ENCODE data around the gene TMPRSS9.
"Not testable (repeated sequence)": the region's sequence is repeated elsewhere in the genome, so short reads cannot be mapped to it uniquely, and the experiment has no call there.

Gene TMPRSS9

DNA sequence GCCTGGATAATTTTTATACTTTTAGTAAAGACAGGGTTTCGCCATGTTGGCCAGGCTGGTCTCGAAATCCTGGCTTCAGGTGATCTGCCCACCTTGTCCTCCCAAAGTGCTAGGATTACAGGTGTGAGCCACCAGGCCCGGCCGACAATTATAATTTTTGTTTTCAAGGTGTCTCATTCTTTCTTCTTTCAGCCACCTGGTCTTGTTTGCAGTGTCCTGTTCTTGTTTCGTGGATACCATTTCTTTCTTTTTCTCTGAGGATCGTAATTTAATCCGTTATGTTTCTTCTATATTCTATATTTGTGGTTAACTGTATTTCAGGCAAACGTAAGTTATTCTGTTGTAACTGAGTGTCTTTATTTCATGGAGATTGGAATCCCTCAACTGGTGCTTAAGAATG is 51.6 kb downstream of the TMPRSS9 start:
- H3K9me3 ChIP-seq (ENCODE audit: control insufficient read depth, low read depth, low read length), result no peaks in the 10 kb centered on the region
- no peak overlapping the region for H3K9ac ChIP-seq (ENCODE audit: low read length)
- H3K4me1 ChIP-seq (ENCODE audit: control insufficient read depth, low read depth, low read length), result no peaks in the 10 kb centered on the region
- no peaks in the 10 kb centered on the region for H3K36me3 ChIP-seq (ENCODE audit: control insufficient read depth, low read depth, low read length)
- H3K27ac ChIP-seq (ENCODE audit: low read length), result no peak overlapping the region
- H3K4me3 ChIP-seq (ENCODE audit: low read length), result no peak overlapping the region
- no peaks in the 10 kb centered on the region for H3K27me3 ChIP-seq (ENCODE audit: control insufficient read depth, insufficient read depth, low read length)

DNA sequence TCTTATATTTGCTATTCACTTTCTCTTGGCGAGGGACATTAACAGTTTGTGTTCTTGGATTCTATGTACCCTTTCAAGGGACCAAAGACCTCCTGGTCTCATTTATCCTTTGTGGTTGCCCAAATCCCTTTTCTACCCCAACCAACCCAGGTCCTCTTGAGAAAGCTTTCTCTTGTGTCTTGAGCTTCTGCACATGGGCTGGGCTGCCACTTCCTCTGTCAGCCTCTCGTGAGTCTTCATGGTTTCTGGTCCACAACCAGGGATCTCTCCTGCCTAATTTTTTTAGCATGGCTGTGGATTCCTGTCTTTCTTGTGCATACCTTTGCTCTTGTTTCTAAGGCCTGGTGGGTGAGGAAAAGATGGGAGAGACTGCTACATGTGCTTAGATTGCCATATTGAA is 52.4 kb downstream of the TMPRSS9 start:
- Histone ChIP-seq H3K9me3 (ENCODE audit: control insufficient read depth, low read depth, low read length) (no peaks in the 10 kb centered on the region), H3K4me3 (ENCODE audit: low read length) (no peak overlapping the region), H3K27ac (ENCODE audit: low read length) (no peak overlapping the region), H3K36me3 (ENCODE audit: control insufficient read depth, low read depth, low read length) (no peaks in the 10 kb centered on the region), H3K9ac (ENCODE audit: low read length) (no peak overlapping the region), H3K4me1 (ENCODE audit: control insufficient read depth, low read depth, low read length) (no peaks in the 10 kb centered on the region), H3K27me3 (ENCODE audit: control insufficient read depth, insufficient read depth, low read length) (no peaks in the 10 kb centered on the region)

DNA sequence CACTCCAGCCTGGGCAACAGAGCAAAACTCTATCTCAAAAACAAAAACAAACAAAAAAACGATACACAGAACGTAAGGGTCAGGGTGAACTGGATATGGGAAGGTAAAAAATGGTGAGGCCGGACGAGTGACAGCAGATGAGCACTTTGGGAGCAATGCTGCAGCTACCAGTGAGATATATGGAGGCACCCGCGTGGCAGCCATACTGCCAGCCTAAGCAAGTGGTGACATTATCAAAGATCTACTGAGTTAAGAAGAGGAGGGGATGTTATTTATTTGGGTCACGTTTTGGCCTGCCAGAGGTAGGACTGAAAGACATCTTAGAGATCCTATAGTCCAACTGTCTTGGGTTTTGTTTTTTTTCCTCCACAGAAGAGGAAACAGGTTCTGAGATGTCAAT is 53.1 kb downstream of the TMPRSS9 start:
- H3K4me3 ChIP-seq (ENCODE audit: low read length), result no peak overlapping the region
- no peak overlapping the region for H3K27ac ChIP-seq (ENCODE audit: low read length)
- no peaks in the 10 kb centered on the region for H3K9me3 ChIP-seq (ENCODE audit: control insufficient read depth, low read depth, low read length)
- H3K4me1 ChIP-seq (ENCODE audit: control insufficient read depth, low read depth, low read length), result no peaks in the 10 kb centered on the region
- no peaks in the 10 kb centered on the region for H3K36me3 ChIP-seq (ENCODE audit: control insufficient read depth, low read depth, low read length)
- no peaks in the 10 kb centered on the region for H3K27me3 ChIP-seq (ENCODE audit: control insufficient read depth, insufficient read depth, low read length)
- H3K9ac ChIP-seq (ENCODE audit: low read length), result no peak overlapping the region

DNA sequence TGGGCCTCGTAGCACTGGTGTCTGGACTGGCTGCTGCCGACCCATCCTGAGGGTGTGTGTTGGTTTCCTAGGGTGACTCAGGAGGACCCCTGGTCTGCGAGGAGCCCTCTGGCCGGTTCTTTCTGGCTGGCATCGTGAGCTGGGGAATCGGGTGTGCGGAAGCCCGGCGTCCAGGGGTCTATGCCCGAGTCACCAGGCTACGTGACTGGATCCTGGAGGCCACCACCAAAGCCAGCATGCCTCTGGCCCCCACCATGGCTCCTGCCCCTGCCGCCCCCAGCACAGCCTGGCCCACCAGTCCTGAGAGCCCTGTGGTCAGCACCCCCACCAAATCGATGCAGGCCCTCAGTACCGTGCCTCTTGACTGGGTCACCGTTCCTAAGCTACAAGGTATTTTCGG is 53.6 kb downstream of the TMPRSS9 start:
- Histone ChIP-seq H3K4me3 (ENCODE audit: low read length) (no peak overlapping the region), H3K4me1 (ENCODE audit: control insufficient read depth, low read depth, low read length) (no peaks in the 10 kb centered on the region), H3K36me3 (ENCODE audit: control insufficient read depth, low read depth, low read length) (no peaks in the 10 kb centered on the region)

DNA sequence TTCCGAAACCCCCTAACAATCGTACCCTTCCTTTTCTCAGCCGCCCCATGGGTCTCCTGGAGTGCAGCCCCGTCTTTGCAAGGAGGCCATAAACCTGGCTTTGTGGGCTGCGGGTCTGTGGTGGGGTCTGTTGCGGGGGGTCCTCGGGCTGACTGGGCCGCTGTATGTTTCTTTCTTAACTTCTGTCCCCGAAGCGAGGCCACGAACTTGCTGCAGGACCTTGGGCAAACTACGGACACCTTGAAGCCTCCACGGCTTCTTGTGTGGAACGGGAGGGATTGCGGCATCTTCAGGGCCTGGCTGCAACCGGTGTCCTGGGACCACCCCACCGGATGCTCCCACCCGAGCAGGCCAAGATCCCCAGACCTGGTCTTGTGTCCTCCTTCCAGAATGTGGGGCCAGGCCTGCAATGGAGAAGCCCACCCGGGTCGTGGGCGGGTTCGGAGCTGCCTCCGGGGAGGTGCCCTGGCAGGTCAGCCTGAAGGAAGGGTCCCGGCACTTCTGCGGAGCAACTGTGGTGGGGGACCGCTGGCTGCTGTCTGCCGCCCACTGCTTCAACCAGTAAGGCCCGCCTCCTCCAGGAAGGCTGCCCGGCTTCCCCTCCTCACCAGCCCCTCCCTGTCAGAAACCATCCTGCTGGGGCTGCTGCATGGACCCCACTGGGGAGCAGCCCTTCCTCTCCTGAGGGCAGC is 55.4 kb downstream of the TMPRSS9 start:
- Histone ChIP-seq H3K9me3 (ENCODE audit: control insufficient read depth, low read depth, low read length) (no peaks in the 10 kb centered on the region), H3K27me3 (ENCODE audit: control insufficient read depth, insufficient read depth, low read length) (no peaks in the 10 kb centered on the region), H3K27ac (ENCODE audit: low read length) (no peak overlapping the region), H3K36me3 (ENCODE audit: control insufficient read depth, low read depth, low read length) (no peaks in the 10 kb centered on the region), H3K4me1 (ENCODE audit: control insufficient read depth, low read depth, low read length) (no peaks in the 10 kb centered on the region), H3K9ac (ENCODE audit: low read length) (no peak overlapping the region), H3K4me3 (ENCODE audit: low read length) (no peak overlapping the region)

More for the DNA sequence above, 53.6 kb downstream of the TMPRSS9 start:
- H3K27me3 ChIP-seq (ENCODE audit: control insufficient read depth, insufficient read depth, low read length), result no peaks in the 10 kb centered on the region
- H3K9ac ChIP-seq (ENCODE audit: low read length), result no peak overlapping the region
- no peaks in the 10 kb centered on the region for H3K9me3 ChIP-seq (ENCODE audit: control insufficient read depth, low read depth, low read length)
- no peak overlapping the region for H3K27ac ChIP-seq (ENCODE audit: low read length)

DNA sequence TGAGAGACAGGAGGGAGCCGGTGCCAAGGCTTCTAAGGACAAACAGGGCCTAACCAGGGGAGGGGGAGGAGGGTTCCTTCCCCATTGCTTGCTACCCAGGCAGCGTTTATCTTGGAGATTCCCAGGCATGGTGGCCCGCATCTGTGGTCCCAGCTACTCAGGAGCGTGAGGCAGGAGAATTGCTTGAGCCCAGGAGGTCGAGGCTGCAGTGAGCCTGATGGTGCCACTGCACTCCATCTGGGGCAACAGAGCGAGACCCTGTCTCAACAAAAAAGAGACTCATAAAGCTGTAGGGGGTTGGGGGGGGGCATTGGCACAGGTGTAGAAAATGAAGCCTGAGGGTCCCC is 55.9 kb downstream of the TMPRSS9 start:
- Histone ChIP-seq H3K27ac (ENCODE audit: low read length) (no peak overlapping the region), H3K36me3 (ENCODE audit: control insufficient read depth, low read depth, low read length) (no peaks in the 10 kb centered on the region), H3K4me1 (ENCODE audit: control insufficient read depth, low read depth, low read length) (no peaks in the 10 kb centered on the region), H3K27me3 (ENCODE audit: control insufficient read depth, insufficient read depth, low read length) (no peaks in the 10 kb centered on the region), H3K9ac (ENCODE audit: low read length) (no peak overlapping the region), H3K9me3 (ENCODE audit: control insufficient read depth, low read depth, low read length) (no peaks in the 10 kb centered on the region), H3K4me3 (ENCODE audit: low read length) (no peak overlapping the region)

DNA sequence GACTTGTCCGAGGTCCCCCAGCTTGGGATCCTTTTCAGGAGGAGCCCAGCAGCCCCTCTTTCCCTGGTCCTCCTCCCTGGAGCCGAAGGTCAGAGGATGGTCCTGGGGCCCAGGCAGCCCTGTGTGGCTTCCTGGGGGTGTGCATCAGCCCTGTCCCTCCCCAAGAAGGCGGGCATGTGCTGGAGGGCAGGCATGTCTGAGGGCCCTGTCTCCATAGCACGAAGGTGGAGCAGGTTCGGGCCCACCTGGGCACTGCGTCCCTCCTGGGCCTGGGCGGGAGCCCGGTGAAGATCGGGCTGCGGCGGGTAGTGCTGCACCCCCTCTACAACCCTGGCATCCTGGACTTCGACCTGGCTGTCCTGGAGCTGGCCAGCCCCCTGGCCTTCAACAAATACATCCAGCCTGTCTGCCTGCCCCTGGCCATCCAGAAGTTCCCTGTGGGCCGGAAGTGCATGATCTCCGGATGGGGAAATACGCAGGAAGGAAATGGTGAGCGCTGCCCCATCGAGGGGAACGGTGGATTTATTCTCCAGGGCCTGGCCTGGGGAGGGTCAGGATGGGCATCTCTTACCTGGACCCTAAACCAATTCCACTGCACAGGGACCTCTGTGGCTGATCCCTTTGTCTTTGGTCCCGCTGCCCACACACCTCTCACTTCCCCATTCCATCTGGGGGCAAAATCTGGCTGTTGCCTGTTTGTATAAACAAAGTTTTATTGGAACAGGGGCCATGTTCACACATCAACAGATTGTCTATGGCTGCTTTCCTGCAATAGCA is 56.4 kb downstream of the TMPRSS9 start:
- H3K27ac ChIP-seq (ENCODE audit: low read length), result no peak overlapping the region
- H3K4me3 ChIP-seq (ENCODE audit: low read length), result no peak overlapping the region
- no peaks in the 10 kb centered on the region for H3K36me3 ChIP-seq (ENCODE audit: control insufficient read depth, low read depth, low read length)
- H3K9me3 ChIP-seq (ENCODE audit: control insufficient read depth, low read depth, low read length), result no peaks in the 10 kb centered on the region
- H3K4me1 ChIP-seq (ENCODE audit: control insufficient read depth, low read depth, low read length), result no peaks in the 10 kb centered on the region
- no peak overlapping the region for H3K9ac ChIP-seq (ENCODE audit: low read length)
- H3K27me3 ChIP-seq (ENCODE audit: control insufficient read depth, insufficient read depth, low read length), result no peaks in the 10 kb centered on the region

DNA sequence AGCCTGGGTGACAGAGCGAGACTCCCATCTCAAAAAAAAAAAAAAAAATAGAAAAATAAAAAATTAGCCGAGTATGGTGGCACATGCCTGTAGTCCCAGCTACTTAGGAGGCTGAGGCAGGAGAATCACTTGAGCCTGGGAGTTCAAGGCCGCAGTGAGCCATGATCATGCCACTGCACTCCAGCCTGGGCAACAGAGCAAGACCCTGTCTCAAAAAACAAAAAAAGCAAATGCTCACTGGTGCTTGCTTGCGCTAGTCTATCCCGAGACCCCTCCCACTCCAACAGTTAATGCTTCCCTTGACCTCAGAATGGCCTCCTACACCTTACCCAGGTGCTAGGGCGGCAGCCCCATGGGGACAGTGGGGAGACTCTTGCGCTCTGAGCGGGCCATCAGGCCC is 57.4 kb downstream of the TMPRSS9 start:
- not testable (repeated sequence) for H3K9ac ChIP-seq (ENCODE audit: low read length); H3K27ac ChIP-seq (ENCODE audit: low read length); H3K4me1 ChIP-seq (ENCODE audit: control insufficient read depth, low read depth, low read length); H3K4me3 ChIP-seq (ENCODE audit: low read length); H3K9me3 ChIP-seq (ENCODE audit: control insufficient read depth, low read depth, low read length); H3K27me3 ChIP-seq (ENCODE audit: control insufficient read depth, insufficient read depth, low read length); H3K36me3 ChIP-seq (ENCODE audit: control insufficient read depth, low read depth, low read length)

DNA sequence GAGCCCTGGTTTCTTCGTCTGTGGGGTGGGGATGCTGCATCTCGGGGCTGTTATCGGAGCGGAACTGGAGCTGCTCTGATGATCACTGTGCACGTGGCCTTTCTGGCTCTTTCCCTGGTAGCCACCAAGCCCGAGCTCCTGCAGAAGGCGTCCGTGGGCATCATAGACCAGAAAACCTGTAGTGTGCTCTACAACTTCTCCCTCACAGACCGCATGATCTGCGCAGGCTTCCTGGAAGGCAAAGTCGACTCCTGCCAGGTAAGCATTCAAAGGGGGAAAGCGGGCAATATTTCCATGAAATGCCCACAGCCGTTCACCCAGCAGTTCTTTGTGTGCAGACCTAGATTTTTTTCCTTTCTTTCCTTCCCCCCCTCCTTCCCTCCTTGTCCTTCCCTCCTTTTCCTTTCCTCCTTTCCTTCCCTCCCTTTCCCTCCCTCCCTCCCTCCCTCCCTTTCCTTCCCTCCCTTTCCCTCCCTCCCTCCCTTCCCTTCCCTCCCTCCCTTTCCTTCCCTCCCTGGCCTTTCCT is 57.9 kb downstream of the TMPRSS9 start:
- Histone ChIP-seq H3K4me1 (ENCODE audit: control insufficient read depth, low read depth, low read length) (no peaks in the 10 kb centered on the region), H3K36me3 (ENCODE audit: control insufficient read depth, low read depth, low read length) (no peaks in the 10 kb centered on the region), H3K4me3 (ENCODE audit: low read length) (no peak overlapping the region), H3K9ac (ENCODE audit: low read length) (no peak overlapping the region), H3K27me3 (ENCODE audit: control insufficient read depth, insufficient read depth, low read length) (no peaks in the 10 kb centered on the region), H3K9me3 (ENCODE audit: control insufficient read depth, low read depth, low read length) (no peaks in the 10 kb centered on the region), H3K27ac (ENCODE audit: low read length) (no peak overlapping the region)

DNA sequence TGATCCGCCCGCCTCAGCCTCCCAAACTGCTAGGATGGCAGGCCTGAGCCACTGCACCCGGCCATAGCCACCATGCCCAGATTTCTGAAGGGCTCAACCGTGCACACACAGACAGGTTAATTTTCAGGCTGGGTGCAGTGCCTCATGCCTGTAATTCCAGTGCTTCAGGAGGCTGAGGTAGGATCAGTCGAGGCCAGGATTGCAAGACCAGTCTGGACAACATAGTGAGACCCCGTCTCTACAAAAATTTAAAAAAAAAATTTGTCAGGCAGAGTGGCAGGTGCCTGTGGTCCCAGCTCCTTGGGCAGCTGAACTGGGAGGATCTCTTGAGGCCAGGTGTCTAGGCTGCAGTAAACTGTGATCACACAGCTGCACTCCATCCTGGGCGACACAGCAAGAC is 59.7 kb downstream of the TMPRSS9 start:
- Histone ChIP-seq H3K9ac (ENCODE audit: low read length) (no peak overlapping the region), H3K27me3 (ENCODE audit: control insufficient read depth, insufficient read depth, low read length) (no peaks in the 10 kb centered on the region), H3K4me3 (ENCODE audit: low read length) (no peak overlapping the region), H3K27ac (ENCODE audit: low read length) (no peak overlapping the region), H3K36me3 (ENCODE audit: control insufficient read depth, low read depth, low read length) (no peaks in the 10 kb centered on the region), H3K4me1 (ENCODE audit: control insufficient read depth, low read depth, low read length) (no peaks in the 10 kb centered on the region), H3K9me3 (ENCODE audit: control insufficient read depth, low read depth, low read length) (no peaks in the 10 kb centered on the region)

DNA sequence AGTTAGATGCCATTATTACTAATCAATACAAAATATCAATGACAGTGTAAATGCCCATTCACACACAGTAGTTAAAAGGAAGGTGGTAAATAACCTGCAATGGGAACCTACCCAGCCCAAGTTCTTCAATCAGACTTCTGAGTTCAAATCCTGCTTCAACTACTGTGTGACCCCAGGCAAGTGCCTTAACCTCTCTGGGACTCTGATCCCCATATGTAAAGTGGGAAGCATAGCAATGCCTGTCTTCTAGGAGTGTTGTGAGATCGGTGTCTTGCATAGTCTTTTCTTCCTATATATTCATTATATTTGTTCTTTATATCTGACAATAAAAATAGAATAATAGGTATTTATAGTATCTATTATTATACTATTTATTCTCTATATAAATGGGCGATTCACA is 60.4 kb downstream of the TMPRSS9 start:
- Histone ChIP-seq H3K36me3 (ENCODE audit: control insufficient read depth, low read depth, low read length) (no peaks in the 10 kb centered on the region), H3K9me3 (ENCODE audit: control insufficient read depth, low read depth, low read length) (no peaks in the 10 kb centered on the region), H3K4me3 (ENCODE audit: low read length) (no peak overlapping the region), H3K27me3 (ENCODE audit: control insufficient read depth, insufficient read depth, low read length) (no peaks in the 10 kb centered on the region), H3K9ac (ENCODE audit: low read length) (no peak overlapping the region), H3K4me1 (ENCODE audit: control insufficient read depth, low read depth, low read length) (no peaks in the 10 kb centered on the region), H3K27ac (ENCODE audit: low read length) (no peak overlapping the region)

Measured in iPS-18a (cell line).